ENCODE measurements around the gene RPL27.

DNA sequence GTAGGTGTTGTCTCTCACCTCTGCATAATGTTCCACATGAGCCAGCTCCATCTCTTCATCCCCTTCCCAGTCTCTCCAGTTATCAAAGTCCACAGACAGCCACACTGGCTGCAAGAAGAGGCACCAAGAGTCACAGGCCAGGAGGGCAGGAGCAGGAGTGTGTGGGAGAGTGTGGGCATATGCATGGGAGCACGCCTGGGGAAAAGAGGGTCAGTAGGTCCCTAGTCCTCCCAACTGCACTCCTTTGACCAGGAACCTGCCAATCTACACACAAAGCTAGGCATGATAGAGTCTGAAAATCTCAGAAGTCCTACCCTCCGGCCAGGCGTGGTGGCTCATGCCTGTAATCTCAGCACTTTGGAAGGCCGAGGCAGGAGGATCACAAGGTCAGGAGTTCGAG lies 26.6 kb upstream of the RPL27 start:
- TF ChIP-seq, protein P1, sequence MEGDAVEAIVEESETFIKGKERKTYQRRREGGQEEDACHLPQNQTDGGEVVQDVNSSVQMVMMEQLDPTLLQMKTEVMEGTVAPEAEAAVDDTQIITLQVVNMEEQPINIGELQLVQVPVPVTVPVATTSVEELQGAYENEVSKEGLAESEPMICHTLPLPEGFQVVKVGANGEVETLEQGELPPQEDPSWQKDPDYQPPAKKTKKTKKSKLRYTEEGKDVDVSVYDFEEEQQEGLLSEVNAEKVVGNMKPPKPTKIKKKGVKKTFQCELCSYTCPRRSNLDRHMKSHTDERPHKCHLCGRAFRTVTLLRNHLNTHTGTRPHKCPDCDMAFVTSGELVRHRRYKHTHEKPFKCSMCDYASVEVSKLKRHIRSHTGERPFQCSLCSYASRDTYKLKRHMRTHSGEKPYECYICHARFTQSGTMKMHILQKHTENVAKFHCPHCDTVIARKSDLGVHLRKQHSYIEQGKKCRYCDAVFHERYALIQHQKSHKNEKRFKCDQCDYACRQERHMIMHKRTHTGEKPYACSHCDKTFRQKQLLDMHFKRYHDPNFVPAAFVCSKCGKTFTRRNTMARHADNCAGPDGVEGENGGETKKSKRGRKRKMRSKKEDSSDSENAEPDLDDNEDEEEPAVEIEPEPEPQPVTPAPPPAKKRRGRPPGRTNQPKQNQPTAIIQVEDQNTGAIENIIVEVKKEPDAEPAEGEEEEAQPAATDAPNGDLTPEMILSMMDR (IDR thresholded peaks at IDR 0.05; ENCODE audit: borderline replicate concordance, extremely low read depth, low read length, poor library complexity, severe bottlenecking), result no peak
- TF ChIP-seq EZH2 (IDR thresholded peaks at IDR 0.05; ENCODE audit: borderline replicate concordance, low read depth, low read length, severe bottlenecking), result no peak
